IMR-90 (cell line): ENCODE measurements around the gene LHFPL6. TPM values are rescaled to one million over a fixed set of nuclear protein-coding genes. Genes with fewer than 3 reads are reported as not detected.

Experiments
- ATAC-seq: fragments of 200-7000 bp; cut with Tn5 transposase; 2 replicates; pipeline ENCODE4 v1.9.1; 2020; ENCODE audit warnings: low read depth, mild to moderate bottlenecking, moderate library complexity
- BruUV-seq: library from RNA; stranded (reverse); fragments of 400-500 nt; replicated peaks from 2 replicates; lab custom pipeline; 2021; lab: Mats Ljungman, UMichigan
- CTCF ChIA-PET: fragments of 300-600 bp; formaldehyde crosslinking; extraction: SDS; loops from one replicate; lab custom pipeline; 2021; ENCODE audit warnings: antibody characterized with exemption; lab: Yijun Ruan, JAX
- POLR2A ChIA-PET: fragments of 300-600 bp; sonication (Branson Sonifier 250); formaldehyde crosslinking; loops from one replicate; lab custom pipeline; 2022; ENCODE audit warnings: antibody characterized with exemption; ENCODE audit not compliant: unreplicated experiment; lab: Charles Lee
- DNase-seq: peaks from one replicate; pipeline ENCODE4 v3.0.0; 2013
- H2AFZ ChIP-seq: replicated peaks from 2 replicates; pipeline ENCODE3; 2013; ENCODE audit warnings: low read length, mild to moderate bottlenecking; ENCODE audit not compliant: poor library complexity
- H2AK5ac ChIP-seq: 2 replicates; pipeline ENCODE4 v1.6.1; 2013; ENCODE audit warnings: low read depth, low read length, inconsistent platforms
- H2AK9ac ChIP-seq: replicated peaks from 2 replicates; pipeline ENCODE3; 2013; ENCODE audit warnings: mild to moderate bottlenecking, low read depth, low read length, moderate library complexity; ENCODE audit not compliant: poor library complexity
- H2BK120ac ChIP-seq: 2 replicates; pipeline ENCODE4 v1.6.1; 2013; ENCODE audit warnings: low read depth, low read length, inconsistent platforms
- H2BK15ac ChIP-seq: 3 replicates; pipeline ENCODE4 v1.6.1; 2013; ENCODE audit warnings: low read depth, low read length, inconsistent platforms
- H2BK20ac ChIP-seq: 2 replicates; pipeline ENCODE4 v1.6.1; 2013; ENCODE audit warnings: low read depth, mild to moderate bottlenecking, inconsistent platforms, low read length, moderate library complexity
- H2BK5ac ChIP-seq: 2 replicates; pipeline ENCODE4 v1.6.1; 2013; ENCODE audit warnings: mild to moderate bottlenecking, low read depth, low read length, inconsistent platforms; ENCODE audit not compliant: poor library complexity, severe bottlenecking
- H3K14ac ChIP-seq: replicated peaks from 2 replicates; pipeline ENCODE4 v1.6.1; 2013; ENCODE audit warnings: low read depth, low read length, inconsistent platforms
- H3K18ac ChIP-seq: 2 replicates; pipeline ENCODE4 v1.6.1; 2013; ENCODE audit warnings: low read depth, low read length, control low read depth
- H3K23ac ChIP-seq: 2 replicates; pipeline ENCODE4 v1.6.1; 2013; ENCODE audit warnings: low read depth, low read length, inconsistent platforms
- H3K27ac ChIP-seq: 2 replicates; pipeline ENCODE4 v1.5.1; 2013; ENCODE audit warnings: mild to moderate bottlenecking, control low read depth, low read length; ENCODE audit not compliant: insufficient read depth
- H3K27me3 ChIP-seq: 2 replicates; pipeline ENCODE4 v1.6.1; 2013; ENCODE audit warnings: low read length; ENCODE audit not compliant: control insufficient read depth, insufficient read depth
- H3K36me3 ChIP-seq: 2 replicates; pipeline ENCODE4 v1.6.1; 2013; ENCODE audit warnings: low read length, mixed read lengths; ENCODE audit not compliant: control insufficient read depth, insufficient read depth
- H3K4ac ChIP-seq: 2 replicates; pipeline ENCODE4 v1.6.1; 2013; ENCODE audit warnings: low read depth, low read length, inconsistent platforms
- H3K4me1 ChIP-seq: 2 replicates; pipeline ENCODE4 v1.6.1; 2013; ENCODE audit warnings: low read length, mixed read lengths; ENCODE audit not compliant: control insufficient read depth, insufficient read depth
- H3K4me2 ChIP-seq: 2 replicates; pipeline ENCODE4 v1.6.1; 2013; ENCODE audit warnings: low read depth, mild to moderate bottlenecking, control low read depth, low read length, moderate library complexity
- H3K4me3 ChIP-seq: 2 replicates; pipeline ENCODE4 v1.5.1; 2013; ENCODE audit warnings: low read depth, mild to moderate bottlenecking, control low read depth, low read length, moderate library complexity; ENCODE audit not compliant: insufficient read depth
- H3K56ac ChIP-seq: 2 replicates; pipeline ENCODE4 v1.6.1; 2013; ENCODE audit warnings: low read length, inconsistent platforms; ENCODE audit not compliant: insufficient read depth; ENCODE audit errors: extremely low read depth
- H3K79me1 ChIP-seq, 2 experiments: 2 replicates each; pipeline ENCODE4 v1.6.1; 2013; ENCODE audit warnings: low read length in 2 of 2, inconsistent platforms in 1 of 2, low read depth in 1 of 2
- H3K9ac ChIP-seq: 2 replicates; pipeline ENCODE4 v1.6.1; 2013; ENCODE audit warnings: low read depth, low read length, control low read depth
- H3K9me1 ChIP-seq: 2 replicates; pipeline ENCODE4 v1.6.1; 2013; ENCODE audit warnings: low read length, inconsistent platforms; ENCODE audit not compliant: insufficient read depth
- H3K9me3 ChIP-seq: 2 replicates; pipeline ENCODE4 v1.6.1; 2013; ENCODE audit warnings: low read length; ENCODE audit not compliant: control insufficient read depth, insufficient read depth
- H4K20me1 ChIP-seq: 2 replicates; pipeline ENCODE4 v1.6.1; 2013; ENCODE audit warnings: low read length, inconsistent platforms; ENCODE audit not compliant: insufficient read depth
- H4K5ac ChIP-seq: 2 replicates; pipeline ENCODE4 v1.6.1; 2013; ENCODE audit warnings: mild to moderate bottlenecking, low read depth, low read length, control low read depth
- H4K8ac ChIP-seq, 2 experiments: 2 replicates each; pipeline ENCODE4 v1.6.1; 2013; ENCODE audit warnings: low read depth in 2 of 2, low read length in 2 of 2, control low read depth in 1 of 2, inconsistent platforms in 1 of 2
- H4K91ac ChIP-seq: 2 replicates; pipeline ENCODE4 v1.6.1; 2013; ENCODE audit warnings: low read depth, low read length, inconsistent platforms; ENCODE audit not compliant: insufficient read depth
- BHLHE40 ChIP-seq: fragments of 150-350 bp; IDR thresholded peaks from 2 replicates; pipeline ENCODE4 v1.6.1; 2016; ENCODE audit warnings: mild to moderate bottlenecking, low read depth, low read length
- ELK1 ChIP-seq: fragments of 150-350 bp; IDR thresholded peaks from 2 replicates; pipeline ENCODE4 v1.6.1; 2016; ENCODE audit warnings: low read depth, mild to moderate bottlenecking, low read length, moderate library complexity, borderline replicate concordance
- FOS ChIP-seq: fragments of 150-350 bp; IDR thresholded peaks from 2 replicates; pipeline ENCODE4 v1.6.1; 2016; ENCODE audit warnings: low read depth, low read length
- MAZ ChIP-seq: IDR thresholded peaks from 2 replicates; pipeline ENCODE4 v1.6.1; 2012; ENCODE audit warnings: low read depth, mild to moderate bottlenecking, low read length, improper control_type of control experiment, moderate library complexity, borderline replicate concordance
- MXI1 ChIP-seq: IDR thresholded peaks from 2 replicates; pipeline ENCODE4 v1.6.1; 2012; ENCODE audit warnings: low read depth, mild to moderate bottlenecking, low read length, moderate library complexity, borderline replicate concordance
- NFE2L2 ChIP-seq: fragments of 150-350 bp; IDR thresholded peaks from 2 replicates; pipeline ENCODE4 v1.6.1; 2016; ENCODE audit warnings: low read depth, mild to moderate bottlenecking, low read length
- RAD21 ChIP-seq: IDR thresholded peaks from 2 replicates; pipeline ENCODE4 v1.6.1; 2012; ENCODE audit warnings: low read length, improper control_type of control experiment
- RCOR1 ChIP-seq: IDR thresholded peaks from 2 replicates; pipeline ENCODE4 v1.6.1; 2012; ENCODE audit warnings: mild to moderate bottlenecking, low read length, improper control_type of control experiment; ENCODE audit not compliant: insufficient replicate concordance
- RFX5 ChIP-seq: IDR thresholded peaks from 2 replicates; pipeline ENCODE4 v1.8.0; 2012; ENCODE audit warnings: low read depth, mild to moderate bottlenecking, low read length, moderate library complexity
- WGBS, 2 experiments: methylation state at CpG; one replicate each; pipeline versions ENCODE4 v1.1.5 to v1.1.7; 2013; ENCODE audit warnings: missing lambda C conversion rate in 2 of 2; ENCODE audit not compliant: insufficient read length in 1 of 2; ENCODE audit errors: extremely low coverage in 2 of 2; 5-methylcytosine and 5-hydroxymethylcytosine counted together
- dilution Hi-C: fragments of 300-500 bp; cut with HindIII; formaldehyde crosslinking; loops from one replicate; pipeline ENCODE4 v1.14.3; 2018; ENCODE audit warnings: low sequenced_read_pairs; ENCODE audit not compliant: unreplicated experiment
- in situ Hi-C: fragments of 300-500 bp; cut with MboI; formaldehyde crosslinking; loops from 3 replicates; pipeline ENCODE4 v1.14.3; 2019; ENCODE audit warnings: low sequenced_read_pairs, inconsistent platforms, mixed read lengths
- intact Hi-C: fragments of 100-400 bp; cut with micrococcal nuclease; formaldehyde crosslinking; loops from 2 replicates; pipeline ENCODE4 v1.10.0; 2022
- polyA plus RNA-seq, 3 experiments: library from polyadenylated mRNA; depleted of rRNA; stranded (reverse); fragments of >200 nt; gene quantifications; 2 replicates each; pipeline ENCODE4 v1.2.3, GENCODE V29; 2012; ENCODE audit warnings: low replicate concordance in 1 of 3
- total RNA-seq: library from RNA; depleted of rRNA; stranded (reverse); fragments of >200 nt; gene quantifications from 2 replicates; pipeline ENCODE4 v1.2.3, GENCODE V29; 2012
- TF ChIP-seq, protein P1 (sequence below): conservative IDR thresholded peaks from 2 replicates; pipeline ENCODE4 v1.5.1; 2012; ENCODE audit warnings: mild to moderate bottlenecking, low read depth, low read length, improper control_type of control experiment

The LHFPL6 gene
- total and polyA plus RNA-seq, 2 of the 4 experiments (the other 2 are of a cell fraction): 24.7 to 36.1 TPM

- TF ChIP-seq BHLHE40 (no peak), MXI1 (no peak), ELK1 (no peak), FOS (no peak), RFX5 (no peak), RCOR1 (no peak), RAD21 (no peak), NFE2L2 (no peak), MAZ (no peak)
- TF ChIP-seq, protein P1, sequence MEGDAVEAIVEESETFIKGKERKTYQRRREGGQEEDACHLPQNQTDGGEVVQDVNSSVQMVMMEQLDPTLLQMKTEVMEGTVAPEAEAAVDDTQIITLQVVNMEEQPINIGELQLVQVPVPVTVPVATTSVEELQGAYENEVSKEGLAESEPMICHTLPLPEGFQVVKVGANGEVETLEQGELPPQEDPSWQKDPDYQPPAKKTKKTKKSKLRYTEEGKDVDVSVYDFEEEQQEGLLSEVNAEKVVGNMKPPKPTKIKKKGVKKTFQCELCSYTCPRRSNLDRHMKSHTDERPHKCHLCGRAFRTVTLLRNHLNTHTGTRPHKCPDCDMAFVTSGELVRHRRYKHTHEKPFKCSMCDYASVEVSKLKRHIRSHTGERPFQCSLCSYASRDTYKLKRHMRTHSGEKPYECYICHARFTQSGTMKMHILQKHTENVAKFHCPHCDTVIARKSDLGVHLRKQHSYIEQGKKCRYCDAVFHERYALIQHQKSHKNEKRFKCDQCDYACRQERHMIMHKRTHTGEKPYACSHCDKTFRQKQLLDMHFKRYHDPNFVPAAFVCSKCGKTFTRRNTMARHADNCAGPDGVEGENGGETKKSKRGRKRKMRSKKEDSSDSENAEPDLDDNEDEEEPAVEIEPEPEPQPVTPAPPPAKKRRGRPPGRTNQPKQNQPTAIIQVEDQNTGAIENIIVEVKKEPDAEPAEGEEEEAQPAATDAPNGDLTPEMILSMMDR: no peak
- no peaks in the 10 kb centered on the region for H3K9me1 ChIP-seq
- no peak overlapping the region for H2BK120ac ChIP-seq
- H3K27me3 ChIP-seq: no peaks in the 10 kb centered on the region
- no peak overlapping the region for H4K91ac ChIP-seq
- 100% methylated on average over 1 of the region's 2 CpGs for WGBS, 2 experiments
- H3K4me2 ChIP-seq: no peak overlapping the region
- no peak overlapping the region for H3K56ac ChIP-seq
- no peaks in the 10 kb centered on the region for H3K9me3 ChIP-seq
- H3K9ac ChIP-seq: no peak overlapping the region
- no peak overlapping the region for H3K27ac ChIP-seq
- H3K4me3 ChIP-seq: no peak overlapping the region
- H3K18ac ChIP-seq: no peak overlapping the region
- POLR2A ChIA-PET: no interaction called here
- no peaks in the 10 kb centered on the region for H3K36me3 ChIP-seq
- CTCF ChIA-PET: no interaction called here
- H4K20me1 ChIP-seq: no peaks in the 10 kb centered on the region
- dilution Hi-C loops: no loop called here
- no peak overlapping the region for H3K14ac ChIP-seq
- no peak for ATAC-seq
- H3K4me1 ChIP-seq: no peaks in the 10 kb centered on the region
- H3K4ac ChIP-seq: no peak overlapping the region
- H2AK9ac ChIP-seq: no peak overlapping the region
- no peak overlapping the region for H4K8ac ChIP-seq
- BruUV-seq: no TSS peak
- H4K5ac ChIP-seq: no peak overlapping the region
- H2AFZ ChIP-seq: no peak overlapping the region
- no peak overlapping the region for H3K23ac ChIP-seq
- no peak overlapping the region for H2BK15ac ChIP-seq
- in situ Hi-C loops: no loop called here
- H2AK5ac ChIP-seq: no peak overlapping the region
- no peak for DNase-seq
- intact Hi-C loops: no loop called here
- H2BK5ac ChIP-seq: no peak overlapping the region
- H3K79me1 ChIP-seq: peaks cover 10% of the 10 kb centered on the region in 2 experiments; a peak in 2 of 4 replicates
- H2BK20ac ChIP-seq: no peak overlapping the region
Measured at GRCh38 chr13:39381456-39381855, 221.5 kb downstream of the LHFPL6 start.
